WI38 (cell line): Measurements from ENCODE around the gene KANK2.

Experiments
- H3K4me3 ChIP-seq: 2 replicates; pipeline ENCODE4 v1.5.1; 2011; ENCODE audit warnings: low read depth, mild to moderate bottlenecking, control low read depth, low read length
- CTCF ChIP-seq: IDR thresholded peaks from 2 replicates; pipeline ENCODE4 v1.5.1; 2012; ENCODE audit warnings: low read depth, mild to moderate bottlenecking, control low read depth, low read length

KANK2 gene

GRCh38 chr19:11155373-11156120 is 41.8 kb downstream of the KANK2 start, which contains the start of gene SPC24:
Gene SPC24 (minus strand): TSS chr19:11155782. CDS start chr19:11155776, 6 bp downstream.
- peak within 1 kb of the TSS; percentile 86 for H3K4me3 ChIP-seq
- no peak for TF ChIP-seq CTCF

GRCh38 chr19:11154683-11155047 is 42.7 kb downstream of the KANK2 start:
- peak overlapping the region; percentile 86 for H3K4me3 ChIP-seq
- TF ChIP-seq CTCF = no peak

- H3K4me3 ChIP-seq = no peak overlapping the region
- TF ChIP-seq CTCF = no peak
Measured at GRCh38 chr19:11152318-11153062, 44.9 kb downstream of the KANK2 start.

GRCh38 chr19:11151181-11151580 is 46.2 kb downstream of the KANK2 start:
- H3K4me3 ChIP-seq = no peak overlapping the region
- TF ChIP-seq CTCF = no peak

- TF ChIP-seq CTCF = no peak
- H3K4me3 ChIP-seq = no peak overlapping the region
Measured at GRCh38 chr19:11148001-11148400, 49.3 kb downstream of the KANK2 start.

GRCh38 chr19:11145536-11145924 is 51.8 kb downstream of the KANK2 start:
- no peak for TF ChIP-seq CTCF
- H3K4me3 ChIP-seq = no peak overlapping the region

GRCh38 chr19:11142528-11143171 is 54.7 kb downstream of the KANK2 start:
- TF ChIP-seq CTCF = no peak
- H3K4me3 ChIP-seq = peak overlapping the region; percentile 40
